Right forelimb (tissue), 1 donor: ENCODE results near the gene SLC6A3.

Source experiments
- DNase-seq: peaks from one replicate; pipeline ENCODE4 v3.0.0-alpha.2; 2018

Gene SLC6A3

GRCh38 chr5:1445313-1445688, at the start of gene SLC6A3:
Gene SLC6A3, minus strand, starts transcription at chr5:1445440. Its CDS starts 2,243 bp downstream, at chr5:1443197.
- DNase-seq, result peak; percentile 76

DNA sequence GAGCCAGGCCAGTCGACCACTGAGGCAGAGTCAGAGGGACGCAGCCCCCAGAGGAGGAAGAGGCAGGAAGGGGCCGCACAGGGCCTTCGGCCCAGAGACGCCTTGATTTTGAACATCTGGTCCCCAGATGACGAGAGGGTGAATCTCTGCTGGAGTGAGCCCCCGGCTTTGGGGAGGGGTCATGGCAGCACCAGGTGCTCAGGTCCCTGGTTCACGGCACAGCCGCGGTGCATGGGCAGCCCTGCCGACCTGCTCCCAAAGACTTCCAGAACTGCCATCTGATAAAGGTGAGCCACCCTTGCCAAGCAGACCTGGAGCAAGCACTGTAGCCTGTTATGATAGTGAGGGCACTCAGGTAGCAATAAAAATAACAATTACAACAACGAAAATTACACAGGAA, 48.7 kb upstream of the SLC6A3 start:
- DNase-seq, result no peak

GRCh38 chr5:1493413-1493812, 48.2 kb upstream of the SLC6A3 start:
- DNase-seq, result no peak

GRCh38 chr5:1492757-1493156, 47.5 kb upstream of the SLC6A3 start:
- no peak for DNase-seq

DNA sequence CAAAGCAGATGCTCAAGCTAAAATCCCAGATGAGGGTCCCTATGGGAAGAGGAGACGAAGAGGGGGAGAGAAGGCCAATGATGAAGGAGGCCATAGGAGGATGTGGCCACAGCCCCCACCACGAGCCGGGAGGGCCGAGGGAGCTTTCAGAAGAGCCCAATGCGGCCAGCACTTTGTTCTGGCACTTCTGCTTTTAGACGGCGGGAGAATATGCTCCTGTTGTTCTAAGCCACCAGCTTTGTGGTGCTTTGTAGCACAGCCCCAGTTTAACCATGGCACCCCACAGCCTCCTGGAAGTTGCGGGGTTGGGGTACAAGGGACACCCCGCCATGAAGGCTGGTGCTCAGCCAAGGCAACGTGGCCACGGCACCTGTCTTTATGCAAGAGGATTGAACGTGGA, 45.1 kb upstream of the SLC6A3 start:
- DNase-seq, result no peak

GRCh38 chr5:1489754-1490153, 44.5 kb upstream of the SLC6A3 start:
- DNase-seq, result no peak

DNA sequence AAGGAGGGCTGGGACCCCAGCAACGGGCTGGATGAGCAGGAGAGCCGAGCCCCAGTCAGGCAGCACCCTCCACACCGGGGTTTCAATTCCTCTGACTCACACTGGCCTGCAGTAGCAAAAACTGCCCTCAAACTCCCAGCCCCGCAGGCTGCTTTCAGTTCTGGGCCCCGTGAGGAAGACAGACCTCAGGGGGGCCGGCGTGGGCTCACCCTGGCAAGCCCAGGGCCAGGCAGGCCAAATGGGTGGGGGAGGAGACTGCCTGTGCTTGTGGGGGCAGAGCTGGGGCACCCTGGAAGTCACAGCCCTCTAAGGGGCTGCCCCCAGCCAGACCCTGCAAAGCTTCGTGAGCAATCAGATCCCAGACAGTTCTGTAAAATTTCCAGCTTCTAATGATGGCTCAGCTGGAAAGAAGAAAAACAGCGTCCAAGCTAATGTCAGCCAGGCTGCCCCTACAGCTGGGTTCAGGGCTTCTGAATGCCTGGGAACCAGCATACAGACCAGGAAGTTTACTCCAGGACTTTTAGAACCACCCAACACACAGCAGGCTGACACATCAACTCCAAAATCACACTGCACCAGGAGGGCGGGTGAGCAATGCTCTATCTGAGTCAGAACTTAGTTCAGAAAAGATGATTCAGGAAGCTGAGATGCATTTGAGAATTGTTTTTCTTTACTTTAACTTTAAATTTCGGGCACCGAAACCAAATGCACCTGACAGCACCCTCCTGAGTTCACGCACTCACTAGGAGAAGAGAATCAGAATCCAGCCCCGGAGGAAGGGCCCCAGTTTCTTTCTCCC, 43.8 kb upstream of the SLC6A3 start:
- no peak for DNase-seq

DNA sequence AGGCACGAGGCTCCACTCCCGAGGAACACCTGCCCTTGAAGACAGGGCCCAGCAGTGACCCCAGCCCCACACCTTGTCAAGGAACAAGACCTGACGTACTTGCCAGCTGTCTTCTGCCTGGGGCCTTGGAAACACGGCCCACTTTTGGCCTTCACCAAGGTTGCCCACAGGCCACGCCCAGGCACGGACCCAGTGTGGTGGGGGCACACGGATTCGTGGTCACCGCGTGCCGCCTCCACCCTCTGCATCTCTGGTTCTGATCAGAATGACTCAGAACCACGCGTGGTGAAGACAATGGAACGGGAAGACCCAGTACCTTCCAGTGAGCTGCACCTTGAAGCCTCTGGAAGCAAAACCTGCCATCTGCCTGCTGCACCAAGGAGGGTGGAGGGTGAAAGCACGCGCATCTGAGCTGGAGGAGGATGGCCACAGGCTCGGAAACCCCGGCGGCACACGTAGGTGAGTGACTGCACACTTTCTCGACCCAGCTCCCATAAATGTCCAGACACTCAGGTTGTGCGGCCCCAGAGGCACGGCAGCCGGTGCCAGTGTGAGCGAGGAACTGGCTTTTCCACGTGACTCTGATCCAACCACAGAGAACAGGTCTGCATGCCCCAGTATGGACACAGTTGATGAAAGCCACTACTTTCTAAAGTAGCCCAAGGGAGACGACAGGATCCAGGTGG, 42.0 kb upstream of the SLC6A3 start:
- DNase-seq, result no peak

DNA sequence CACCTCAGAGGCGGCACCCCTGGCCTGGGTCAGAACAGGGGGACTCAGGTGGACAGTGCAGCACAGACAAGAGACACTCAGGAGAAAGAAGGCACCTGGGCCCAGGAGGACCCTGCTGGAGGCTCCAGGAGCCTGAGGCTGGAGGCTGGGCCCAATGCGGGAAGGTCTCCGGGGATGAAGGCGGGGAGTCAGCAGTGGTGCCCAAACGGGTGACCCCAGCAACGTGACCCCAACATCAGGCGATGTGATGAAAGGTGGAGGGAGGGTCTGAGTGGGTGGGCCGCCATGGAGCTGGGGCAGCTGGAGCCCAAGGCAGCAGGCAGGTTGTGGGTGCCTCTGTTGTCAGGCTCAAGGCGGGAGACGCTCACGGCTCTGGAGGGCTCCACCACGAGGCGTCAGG, 41.0 kb upstream of the SLC6A3 start:
- DNase-seq, result no peak

DNA sequence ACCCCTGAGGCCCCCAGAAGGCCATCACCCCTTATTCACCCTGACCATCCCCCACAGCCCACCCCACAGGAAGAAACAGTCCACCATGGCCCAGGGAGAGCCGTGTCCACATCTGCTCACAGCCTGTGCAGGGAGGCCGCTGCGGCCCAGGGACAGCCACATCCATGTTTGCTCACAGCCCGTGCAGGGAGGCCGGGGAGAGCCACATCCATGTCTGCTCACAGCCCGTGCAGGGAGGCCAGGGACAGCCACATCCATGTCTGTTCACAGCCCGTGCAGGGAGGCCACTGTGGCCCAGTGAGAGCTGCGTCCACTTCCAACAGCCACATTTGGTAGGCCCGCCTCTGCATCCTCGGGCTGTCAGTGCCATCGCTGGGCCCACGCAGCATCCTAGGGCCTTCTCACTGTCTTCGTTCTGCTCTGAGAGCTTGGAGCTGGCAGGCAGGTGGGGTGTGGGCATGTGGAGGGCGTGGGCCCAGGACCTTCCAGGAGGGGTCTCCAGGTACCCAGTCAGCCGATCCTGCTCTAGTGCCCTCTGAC, 40.4 kb upstream of the SLC6A3 start:
- no peak for DNase-seq

GRCh38 chr5:1484730-1485578, 39.7 kb upstream of the SLC6A3 start:
- DNase-seq, result no peak

- DNase-seq, result no peak
Measured at GRCh38 chr5:1483856-1484729, 38.9 kb upstream of the SLC6A3 start.

DNA sequence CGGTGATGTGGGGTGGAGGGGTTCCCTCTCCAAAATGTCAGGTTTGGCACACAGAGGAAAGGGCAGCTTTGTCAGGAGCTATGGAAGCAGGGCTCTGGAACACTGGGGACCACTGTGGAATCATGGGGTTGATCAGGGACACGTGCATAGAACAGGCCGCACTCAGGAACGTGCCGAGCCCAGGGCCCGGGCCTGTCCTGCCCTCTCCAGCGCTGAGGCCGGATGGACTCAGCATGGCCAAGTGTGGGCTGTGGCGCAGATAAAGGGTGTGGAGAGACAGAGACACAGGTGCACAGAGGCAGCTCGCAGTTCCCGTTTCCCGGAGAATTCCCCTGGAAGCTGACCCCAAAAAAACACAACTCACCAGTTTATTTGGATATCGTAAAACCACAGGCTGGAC, 37.8 kb upstream of the SLC6A3 start:
- no peak for DNase-seq

- DNase-seq, result no peak
Measured at GRCh38 chr5:1481959-1482331, 36.7 kb upstream of the SLC6A3 start.

GRCh38 chr5:1481266-1481958, 36.2 kb upstream of the SLC6A3 start:
- no peak for DNase-seq

DNA sequence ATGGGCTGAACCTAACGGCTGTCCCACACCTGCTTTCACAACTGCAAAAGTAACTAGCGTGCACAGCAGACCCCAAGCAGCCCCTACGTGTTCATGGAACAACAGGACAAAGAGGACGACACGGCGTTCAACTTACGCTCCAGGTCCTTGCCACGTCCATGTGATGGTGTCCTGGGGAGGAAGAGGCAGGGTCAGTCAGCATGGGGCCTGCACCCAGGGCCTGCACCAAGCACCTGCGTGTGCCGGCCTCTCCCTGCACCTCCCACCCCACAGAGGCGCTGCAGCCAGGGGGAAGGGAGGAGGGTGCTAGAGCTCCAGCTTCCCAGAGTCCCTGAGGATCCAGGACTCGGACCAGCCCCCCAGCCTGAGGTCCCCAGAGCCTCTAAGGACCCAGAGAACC, 35.6 kb upstream of the SLC6A3 start:
- no peak for DNase-seq

DNA sequence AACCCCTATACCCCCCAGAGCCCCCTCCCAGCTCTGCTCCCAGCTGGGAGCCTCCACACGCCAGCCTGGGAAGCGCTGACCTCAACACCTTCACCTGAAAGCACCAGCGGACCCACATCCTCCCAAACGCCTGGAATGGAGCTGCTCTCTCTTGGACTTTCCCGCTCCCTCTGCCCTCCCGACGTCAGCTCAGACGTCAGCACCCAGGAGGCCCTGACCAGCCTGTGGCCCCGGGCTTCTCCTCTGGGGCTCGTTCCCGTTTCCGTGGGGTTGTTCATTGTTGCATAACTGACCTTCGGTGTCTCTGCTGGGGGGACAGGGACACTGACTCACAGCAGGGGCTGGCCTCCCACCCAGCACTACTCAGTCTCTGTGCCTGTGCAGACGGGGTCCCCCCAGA, 35.0 kb upstream of the SLC6A3 start:
- no peak for DNase-seq

- DNase-seq, result no peak
Measured at GRCh38 chr5:1479581-1480188, 34.4 kb upstream of the SLC6A3 start.

DNA sequence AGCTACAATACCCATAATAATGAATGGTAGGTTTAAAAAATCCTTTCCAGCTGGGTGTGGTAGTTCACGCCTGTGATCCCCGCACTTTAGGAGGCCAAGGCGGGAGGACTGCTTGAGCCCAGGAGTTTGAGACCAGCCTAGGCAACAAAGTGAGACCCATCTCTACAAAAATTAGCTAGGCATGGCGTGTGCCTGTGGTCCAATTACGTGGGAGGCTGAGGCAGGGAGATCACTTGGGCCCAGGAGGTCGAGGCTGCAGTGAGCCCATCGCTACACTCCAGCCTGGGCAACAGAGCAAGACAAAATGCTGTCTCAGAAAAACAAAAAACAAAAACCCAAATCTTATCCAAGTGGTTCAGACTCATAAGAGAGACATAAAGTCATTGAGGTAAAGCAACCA, 33.8 kb upstream of the SLC6A3 start:
- no peak for DNase-seq

GRCh38 chr5:1478271-1479035, 33.2 kb upstream of the SLC6A3 start:
- no peak for DNase-seq

- no peak for DNase-seq
Measured at GRCh38 chr5:1477341-1477740, 32.1 kb upstream of the SLC6A3 start.
